NK-92 (cell line): ENCODE measurements around the gene CIPC.

Source experiments
- DNase-seq: peaks from one replicate; lab custom pipeline; 2025; ENCODE audit not compliant: unreplicated experiment; lab: John Stamatoyannopoulos, UW

CIPC gene

GRCh38 chr14:77069551-77069950 is 28.5 kb upstream of the CIPC start:
- no peak for DNase-seq

GRCh38 chr14:77071938-77072388 is 26.1 kb upstream of the CIPC start:
- no peak for DNase-seq

- no peak for DNase-seq
Measured at GRCh38 chr14:77074969-77075368, 23.1 kb upstream of the CIPC start.

GRCh38 chr14:77076113-77076631 is 21.9 kb upstream of the CIPC start:
- no peak for DNase-seq

- DNase-seq, result no peak
Measured at GRCh38 chr14:77077040-77077439, 21.0 kb upstream of the CIPC start.

GRCh38 chr14:77082356-77082755 is 15.7 kb upstream of the CIPC start:
- no peak for DNase-seq

GRCh38 chr14:77083082-77083481 is 15.0 kb upstream of the CIPC start:
- DNase-seq, result no peak

- no peak for DNase-seq
Measured at GRCh38 chr14:77084985-77085384, 13.1 kb upstream of the CIPC start.

GRCh38 chr14:77085538-77085937 is 12.5 kb upstream of the CIPC start:
- no peak for DNase-seq

GRCh38 chr14:77086017-77086727 is 11.9 kb upstream of the CIPC start:
- no peak for DNase-seq

- DNase-seq, result no peak
Measured at GRCh38 chr14:77086951-77087350, 11.1 kb upstream of the CIPC start.

GRCh38 chr14:77087631-77088030 is 10.4 kb upstream of the CIPC start:
- DNase-seq, result no peak

GRCh38 chr14:77088219-77088618 is 9.8 kb upstream of the CIPC start:
- no peak for DNase-seq

- no peak for DNase-seq
Measured at GRCh38 chr14:77088645-77089044, 9.4 kb upstream of the CIPC start.

GRCh38 chr14:77091518-77091917 is 6.5 kb upstream of the CIPC start:
- no peak for DNase-seq

GRCh38 chr14:77092676-77093075 is 5.4 kb upstream of the CIPC start:
- DNase-seq, result no peak

- DNase-seq, result no peak
Measured at GRCh38 chr14:77094672-77095284, 3.3 kb upstream of the CIPC start.

GRCh38 chr14:77097006-77097699 is 905 bp upstream of the CIPC start:
- DNase-seq, result no peak

GRCh38 chr14:77098529-77099353 is 683 bp downstream of the CIPC start:
- DNase-seq, result no peak

- no peak for DNase-seq
Measured at GRCh38 chr14:77099425-77100167, 1.5 kb downstream of the CIPC start.
